ENCODE measurements around the gene RGL1.

Gene RGL1

DNA sequence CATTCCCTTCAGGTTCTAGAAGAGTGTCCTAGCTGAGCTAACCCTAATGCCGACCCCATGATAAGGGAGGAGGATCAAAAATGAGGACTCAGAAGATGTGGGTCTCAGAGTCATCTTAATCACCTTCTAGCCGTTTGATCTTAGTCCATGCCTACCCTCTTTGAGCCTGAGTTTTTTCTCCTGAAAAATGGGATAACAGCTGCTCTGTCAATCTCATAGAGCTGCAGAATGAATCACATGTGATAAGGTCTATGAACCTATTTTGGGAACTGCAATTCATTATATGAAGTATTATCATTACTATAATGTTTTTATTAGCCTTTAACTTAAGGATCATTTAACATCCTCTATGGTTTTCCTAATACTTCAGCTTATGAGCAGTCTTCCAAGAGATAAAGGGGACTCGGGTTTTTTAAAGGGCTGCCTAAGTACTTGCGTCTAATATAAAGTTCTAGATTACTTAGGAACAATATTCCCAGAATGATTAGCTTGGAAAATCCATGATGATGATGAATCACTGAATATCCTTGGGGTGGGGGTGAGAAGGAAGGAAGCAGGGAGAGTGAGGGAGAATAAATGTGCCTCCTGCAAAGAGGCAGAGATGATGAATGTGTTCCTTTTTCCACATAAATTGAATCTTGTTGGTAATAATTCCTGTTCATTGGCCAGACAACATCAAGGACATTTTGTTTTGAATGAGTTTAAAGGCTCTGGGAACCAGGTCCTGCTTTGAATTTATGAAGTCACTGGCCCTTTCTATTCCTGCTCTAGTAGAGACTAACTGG is 165.8 kb downstream of the RGL1 start:
- no peaks in the 10 kb centered on the region for H3K4me1 Mint-ChIP-seq
- no peak overlapping the region for H3K4me3 Mint-ChIP-seq
- peaks cover 13% of the 10 kb centered on the region for H3K36me3 Mint-ChIP-seq (ENCODE audit: low read depth)
- H3K27me3 Mint-ChIP-seq (ENCODE audit: low read depth): no peaks in the 10 kb centered on the region
- no peaks in the 10 kb centered on the region for H3K9me3 Mint-ChIP-seq
- no peak for TF ChIP-seq CTCF (IDR thresholded peaks at IDR 0.05; ENCODE audit: unreplicated experiment in 3 of 3)
- no peak overlapping the region for H3K27ac Mint-ChIP-seq

GRCh38 chr1:183975651-183976050 is 170.7 kb downstream of the RGL1 start:
- H3K4me1 Mint-ChIP-seq: no peaks in the 10 kb centered on the region
- no peak overlapping the region for H3K4me3 Mint-ChIP-seq
- H3K36me3 Mint-ChIP-seq (ENCODE audit: low read depth): no peaks in the 10 kb centered on the region
- no peaks in the 10 kb centered on the region for H3K9me3 Mint-ChIP-seq
- H3K27me3 Mint-ChIP-seq (ENCODE audit: low read depth): no peaks in the 10 kb centered on the region
- no peak overlapping the region for H3K27ac Mint-ChIP-seq
- no peak for TF ChIP-seq CTCF (IDR thresholded peaks at IDR 0.05; ENCODE audit: unreplicated experiment in 3 of 3)

GRCh38 chr1:183977717-183978116 is 172.8 kb downstream of the RGL1 start:
- Mint-ChIP-seq H3K9me3 (no peaks in the 10 kb centered on the region), H3K4me3 (no peak overlapping the region), H3K27me3 (ENCODE audit: low read depth) (no peaks in the 10 kb centered on the region), H3K36me3 (ENCODE audit: low read depth) (no peaks in the 10 kb centered on the region), H3K4me1 (peaks cover under 1% of the 10 kb centered on the region), H3K27ac (no peak overlapping the region)
- TF ChIP-seq CTCF (IDR thresholded peaks at IDR 0.05; ENCODE audit: unreplicated experiment in 3 of 3): no peak
